ENCODE data around the gene NEURL1B. TPM values are rescaled to one million over a fixed set of nuclear protein-coding genes. Genes with fewer than 3 reads are reported as not detected.

Gene NEURL1B
- polyA plus RNA-seq, 1 donor from 2014 or later, result 12.7 TPM

GRCh38 chr5:172620506-172620905 is 20.6 kb upstream of the NEURL1B start:
- Histone ChIP-seq H3F3A (ENCODE audit: insufficient read depth, low read length, poor library complexity, severe bottlenecking) (no peaks in the 10 kb centered on the region), H3K27me3 (ENCODE audit: insufficient read depth, low read depth, low read length) (no peaks in the 10 kb centered on the region), H3K79me2 (replicated peaks; ENCODE audit: insufficient read depth, low read length) (no peaks in the 10 kb centered on the region), H3K9me2 (ENCODE audit: insufficient read depth, low read length) (no peaks in the 10 kb centered on the region), H3K36me3 (ENCODE audit: insufficient read depth, low read length) (no peaks in the 10 kb centered on the region), H3K4me3 (ENCODE audit: low read length) (no peak overlapping the region), H3K9ac (ENCODE audit: low read length) (no peak overlapping the region), H4K20me1 (ENCODE audit: insufficient read depth) (no peaks in the 10 kb centered on the region), H3K4me2 (ENCODE audit: low read length) (no peak overlapping the region), H2AFZ (ENCODE audit: low read depth, low read length) (no peak overlapping the region), H3K9me3 (ENCODE audit: low read length) (no peaks in the 10 kb centered on the region), H3K27ac (ENCODE audit: low read length) (no peak overlapping the region)
- TF ChIP-seq, protein P1, sequence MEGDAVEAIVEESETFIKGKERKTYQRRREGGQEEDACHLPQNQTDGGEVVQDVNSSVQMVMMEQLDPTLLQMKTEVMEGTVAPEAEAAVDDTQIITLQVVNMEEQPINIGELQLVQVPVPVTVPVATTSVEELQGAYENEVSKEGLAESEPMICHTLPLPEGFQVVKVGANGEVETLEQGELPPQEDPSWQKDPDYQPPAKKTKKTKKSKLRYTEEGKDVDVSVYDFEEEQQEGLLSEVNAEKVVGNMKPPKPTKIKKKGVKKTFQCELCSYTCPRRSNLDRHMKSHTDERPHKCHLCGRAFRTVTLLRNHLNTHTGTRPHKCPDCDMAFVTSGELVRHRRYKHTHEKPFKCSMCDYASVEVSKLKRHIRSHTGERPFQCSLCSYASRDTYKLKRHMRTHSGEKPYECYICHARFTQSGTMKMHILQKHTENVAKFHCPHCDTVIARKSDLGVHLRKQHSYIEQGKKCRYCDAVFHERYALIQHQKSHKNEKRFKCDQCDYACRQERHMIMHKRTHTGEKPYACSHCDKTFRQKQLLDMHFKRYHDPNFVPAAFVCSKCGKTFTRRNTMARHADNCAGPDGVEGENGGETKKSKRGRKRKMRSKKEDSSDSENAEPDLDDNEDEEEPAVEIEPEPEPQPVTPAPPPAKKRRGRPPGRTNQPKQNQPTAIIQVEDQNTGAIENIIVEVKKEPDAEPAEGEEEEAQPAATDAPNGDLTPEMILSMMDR (IDR thresholded peaks at IDR 0.05; ENCODE audit: poor library complexity, severe bottlenecking), result no peak
- no peak for TF ChIP-seq TAF1 (IDR thresholded peaks at IDR 0.05; ENCODE audit: low read depth)
- TF ChIP-seq, protein P2, sequence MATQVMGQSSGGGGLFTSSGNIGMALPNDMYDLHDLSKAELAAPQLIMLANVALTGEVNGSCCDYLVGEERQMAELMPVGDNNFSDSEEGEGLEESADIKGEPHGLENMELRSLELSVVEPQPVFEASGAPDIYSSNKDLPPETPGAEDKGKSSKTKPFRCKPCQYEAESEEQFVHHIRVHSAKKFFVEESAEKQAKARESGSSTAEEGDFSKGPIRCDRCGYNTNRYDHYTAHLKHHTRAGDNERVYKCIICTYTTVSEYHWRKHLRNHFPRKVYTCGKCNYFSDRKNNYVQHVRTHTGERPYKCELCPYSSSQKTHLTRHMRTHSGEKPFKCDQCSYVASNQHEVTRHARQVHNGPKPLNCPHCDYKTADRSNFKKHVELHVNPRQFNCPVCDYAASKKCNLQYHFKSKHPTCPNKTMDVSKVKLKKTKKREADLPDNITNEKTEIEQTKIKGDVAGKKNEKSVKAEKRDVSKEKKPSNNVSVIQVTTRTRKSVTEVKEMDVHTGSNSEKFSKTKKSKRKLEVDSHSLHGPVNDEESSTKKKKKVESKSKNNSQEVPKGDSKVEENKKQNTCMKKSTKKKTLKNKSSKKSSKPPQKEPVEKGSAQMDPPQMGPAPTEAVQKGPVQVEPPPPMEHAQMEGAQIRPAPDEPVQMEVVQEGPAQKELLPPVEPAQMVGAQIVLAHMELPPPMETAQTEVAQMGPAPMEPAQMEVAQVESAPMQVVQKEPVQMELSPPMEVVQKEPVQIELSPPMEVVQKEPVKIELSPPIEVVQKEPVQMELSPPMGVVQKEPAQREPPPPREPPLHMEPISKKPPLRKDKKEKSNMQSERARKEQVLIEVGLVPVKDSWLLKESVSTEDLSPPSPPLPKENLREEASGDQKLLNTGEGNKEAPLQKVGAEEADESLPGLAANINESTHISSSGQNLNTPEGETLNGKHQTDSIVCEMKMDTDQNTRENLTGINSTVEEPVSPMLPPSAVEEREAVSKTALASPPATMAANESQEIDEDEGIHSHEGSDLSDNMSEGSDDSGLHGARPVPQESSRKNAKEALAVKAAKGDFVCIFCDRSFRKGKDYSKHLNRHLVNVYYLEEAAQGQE (IDR thresholded peaks at IDR 0.05; ENCODE audit: borderline replicate concordance), result no peak
- TF ChIP-seq EZH2 (IDR thresholded peaks at IDR 0.05; ENCODE audit: borderline replicate concordance, insufficient read depth, low read length, poor library complexity, severe bottlenecking), result no peak
- TF ChIP-seq EP300 (conservative IDR thresholded peaks at IDR 0.05; ENCODE audit: poor library complexity, severe bottlenecking), result no peak
- no peak for TF ChIP-seq POLR2AphosphoS5 (IDR thresholded peaks at IDR 0.05)
- no peak for TF ChIP-seq SMC3 (conservative IDR thresholded peaks at IDR 0.05; ENCODE audit: poor library complexity)
- no peak for TF ChIP-seq MXI1 (conservative IDR thresholded peaks at IDR 0.05; ENCODE audit: poor library complexity, severe bottlenecking)
- no peak for TF ChIP-seq RAD21 (conservative IDR thresholded peaks at IDR 0.05)

DNA sequence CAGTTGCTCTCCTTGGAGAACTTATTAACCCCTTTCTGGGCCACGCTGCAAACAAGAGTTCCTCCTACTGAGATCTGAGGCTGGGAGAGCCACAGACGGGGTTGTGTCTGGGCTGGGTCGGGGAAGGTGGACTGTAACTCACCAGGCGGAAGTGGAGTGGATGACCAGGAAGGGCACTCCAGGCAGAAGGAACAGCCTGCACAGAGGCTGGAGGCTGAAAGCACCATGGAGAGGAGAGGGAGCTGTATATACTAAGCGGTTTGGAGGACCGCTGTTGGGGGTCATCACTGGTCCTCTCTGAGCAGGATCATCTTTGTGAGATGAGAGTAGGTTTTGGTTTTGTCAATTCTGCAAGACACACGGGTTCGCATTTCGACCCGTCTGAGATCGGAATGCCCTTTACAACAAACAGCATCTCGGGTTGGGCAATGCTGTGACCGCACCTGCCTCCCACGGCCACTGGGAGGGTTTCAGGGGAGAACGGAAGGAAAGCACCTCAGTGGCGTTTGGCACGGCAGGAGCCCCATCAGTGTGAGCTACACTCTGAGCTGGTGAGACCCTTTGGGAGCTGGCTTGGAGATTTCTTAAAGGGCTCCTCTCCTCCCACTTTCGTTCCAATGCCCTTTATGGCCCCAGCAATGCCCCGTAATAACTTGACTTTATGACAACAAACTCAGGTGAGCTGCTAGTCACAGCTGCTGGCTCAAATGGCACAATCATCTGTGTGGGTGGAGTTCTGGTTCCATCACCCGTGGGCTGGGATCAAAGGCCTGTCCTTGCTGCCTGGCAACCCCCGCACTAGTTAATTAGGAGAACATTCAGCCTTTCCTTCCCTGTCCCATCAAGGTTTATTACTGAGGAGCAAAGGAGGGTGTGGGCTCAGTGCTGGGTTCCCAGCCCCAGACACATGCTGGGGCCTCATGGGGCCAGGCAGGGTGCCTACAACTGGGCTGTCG is 18.7 kb upstream of the NEURL1B start:
- Histone ChIP-seq H3K27ac (ENCODE audit: low read length) (no peak overlapping the region), H3K4me2 (ENCODE audit: low read length) (no peak overlapping the region), H3K27me3 (ENCODE audit: insufficient read depth, low read depth, low read length) (no peaks in the 10 kb centered on the region), H3K36me3 (ENCODE audit: insufficient read depth, low read length) (no peaks in the 10 kb centered on the region), H3K79me2 (replicated peaks; ENCODE audit: insufficient read depth, low read length) (no peaks in the 10 kb centered on the region), H2AFZ (ENCODE audit: low read depth, low read length) (no peak overlapping the region), H3K9me3 (ENCODE audit: low read length) (no peaks in the 10 kb centered on the region), H3K9me2 (ENCODE audit: insufficient read depth, low read length) (no peaks in the 10 kb centered on the region), H3K4me3 (ENCODE audit: low read length) (no peak overlapping the region), H3F3A (ENCODE audit: insufficient read depth, low read length, poor library complexity, severe bottlenecking) (no peaks in the 10 kb centered on the region), H3K9ac (ENCODE audit: low read length) (no peak overlapping the region), H4K20me1 (ENCODE audit: insufficient read depth) (no peaks in the 10 kb centered on the region)
- TF ChIP-seq TAF1 (IDR thresholded peaks at IDR 0.05; ENCODE audit: low read depth) (no peak), POLR2AphosphoS5 (IDR thresholded peaks at IDR 0.05) (no peak), MXI1 (conservative IDR thresholded peaks at IDR 0.05; ENCODE audit: poor library complexity, severe bottlenecking) (no peak), RAD21 (conservative IDR thresholded peaks at IDR 0.05) (no peak), SMC3 (conservative IDR thresholded peaks at IDR 0.05; ENCODE audit: poor library complexity) (no peak), EZH2 (IDR thresholded peaks at IDR 0.05; ENCODE audit: borderline replicate concordance, insufficient read depth, low read length, poor library complexity, severe bottlenecking) (no peak), EP300 (conservative IDR thresholded peaks at IDR 0.05; ENCODE audit: poor library complexity, severe bottlenecking) (no peak)
- TF ChIP-seq, protein P1 (IDR thresholded peaks at IDR 0.05; ENCODE audit: poor library complexity, severe bottlenecking), result no peak
- TF ChIP-seq, protein P2 (IDR thresholded peaks at IDR 0.05; ENCODE audit: borderline replicate concordance), result no peak
